Measurements from ENCODE around the gene TMPRSS5. TPM values are rescaled to one million over a fixed set of nuclear protein-coding genes. Genes with fewer than 3 reads are reported as not detected.
A peak's percentile ranks its signal among the peaks of the same experiment; 100 is the strongest.

The TMPRSS5 gene
- total and polyA plus RNA-seq, 3 donors from 2014 or later = 1.4 to 2.2 (median 1.5) TPM

DNA sequence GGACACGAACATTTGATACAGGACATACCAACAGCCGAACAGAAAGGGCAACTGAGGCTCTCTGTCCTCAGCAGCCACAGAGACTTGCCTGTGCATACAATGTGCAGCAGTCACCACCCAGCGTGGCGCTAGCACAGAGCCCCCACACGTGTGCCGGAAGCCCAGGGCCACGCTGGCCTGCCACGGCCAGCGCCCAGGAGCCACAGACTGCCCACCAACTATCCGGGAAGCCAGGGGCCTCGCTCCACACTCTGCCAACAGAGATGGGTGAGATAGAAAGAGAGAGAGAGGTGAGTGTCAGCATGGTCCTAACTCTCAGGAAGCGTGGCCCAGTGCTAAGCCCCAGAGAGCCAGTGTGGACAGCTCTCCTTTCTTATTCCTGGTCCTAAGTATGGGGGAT, 11.7 kb downstream of the TMPRSS5 start:
- H3K9me3 ChIP-seq = no peaks in the 10 kb centered on the region
- intact Hi-C loops (cut with DNase I; ENCODE audit: low total_unique reads) = no loop called here
- no peaks in the 10 kb centered on the region for H3K4me1 ChIP-seq
- no peaks in the 10 kb centered on the region for H3K36me3 ChIP-seq (ENCODE audit: low read depth, missing control alignments)
- H3K4me3 ChIP-seq = no peak overlapping the region
- no peaks in the 10 kb centered on the region for H3K27me3 ChIP-seq
- whole genome bisulfite sequencing, 2 donors = 96% methylated on average over 10 to 12 of the region's 12 CpGs
- TF ChIP-seq, protein P1, sequence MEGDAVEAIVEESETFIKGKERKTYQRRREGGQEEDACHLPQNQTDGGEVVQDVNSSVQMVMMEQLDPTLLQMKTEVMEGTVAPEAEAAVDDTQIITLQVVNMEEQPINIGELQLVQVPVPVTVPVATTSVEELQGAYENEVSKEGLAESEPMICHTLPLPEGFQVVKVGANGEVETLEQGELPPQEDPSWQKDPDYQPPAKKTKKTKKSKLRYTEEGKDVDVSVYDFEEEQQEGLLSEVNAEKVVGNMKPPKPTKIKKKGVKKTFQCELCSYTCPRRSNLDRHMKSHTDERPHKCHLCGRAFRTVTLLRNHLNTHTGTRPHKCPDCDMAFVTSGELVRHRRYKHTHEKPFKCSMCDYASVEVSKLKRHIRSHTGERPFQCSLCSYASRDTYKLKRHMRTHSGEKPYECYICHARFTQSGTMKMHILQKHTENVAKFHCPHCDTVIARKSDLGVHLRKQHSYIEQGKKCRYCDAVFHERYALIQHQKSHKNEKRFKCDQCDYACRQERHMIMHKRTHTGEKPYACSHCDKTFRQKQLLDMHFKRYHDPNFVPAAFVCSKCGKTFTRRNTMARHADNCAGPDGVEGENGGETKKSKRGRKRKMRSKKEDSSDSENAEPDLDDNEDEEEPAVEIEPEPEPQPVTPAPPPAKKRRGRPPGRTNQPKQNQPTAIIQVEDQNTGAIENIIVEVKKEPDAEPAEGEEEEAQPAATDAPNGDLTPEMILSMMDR (IDR thresholded peaks at IDR 0.05) = no peak
- no peak for TF ChIP-seq POLR2A (IDR thresholded peaks at IDR 0.05)
- no peak overlapping the region for H3K27ac ChIP-seq
- no peak for DNase-seq

DNA sequence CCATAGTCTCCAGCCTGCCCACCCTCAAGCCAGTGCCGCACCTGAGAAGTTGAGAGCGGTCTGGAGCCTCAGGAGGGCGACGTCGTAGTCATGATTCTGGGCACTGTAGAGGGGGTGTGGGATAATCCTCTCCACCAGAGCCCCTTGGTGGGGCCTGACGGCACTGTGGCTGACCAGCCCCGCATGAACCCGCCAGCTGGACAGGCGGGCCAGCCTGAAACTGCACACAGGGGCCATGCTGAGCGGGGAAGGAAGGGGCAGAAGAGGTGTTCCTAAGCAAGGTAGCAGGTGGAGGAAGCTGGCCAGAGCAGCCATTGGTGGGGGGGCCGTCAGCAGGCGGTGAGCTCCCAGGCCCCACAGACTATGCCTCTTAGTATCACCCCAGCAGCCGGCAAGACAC, 13.1 kb downstream of the TMPRSS5 start:
- 91 to 94% methylated on average over 9 to 13 of the region's 13 CpGs for WGBS, 2 donors
- intact Hi-C loops (cut with DNase I; ENCODE audit: low total_unique reads) = no loop called here
- TF ChIP-seq POLR2A (IDR thresholded peaks at IDR 0.05) = no peak
- TF ChIP-seq, protein P1 (IDR thresholded peaks at IDR 0.05) = no peak

DNA sequence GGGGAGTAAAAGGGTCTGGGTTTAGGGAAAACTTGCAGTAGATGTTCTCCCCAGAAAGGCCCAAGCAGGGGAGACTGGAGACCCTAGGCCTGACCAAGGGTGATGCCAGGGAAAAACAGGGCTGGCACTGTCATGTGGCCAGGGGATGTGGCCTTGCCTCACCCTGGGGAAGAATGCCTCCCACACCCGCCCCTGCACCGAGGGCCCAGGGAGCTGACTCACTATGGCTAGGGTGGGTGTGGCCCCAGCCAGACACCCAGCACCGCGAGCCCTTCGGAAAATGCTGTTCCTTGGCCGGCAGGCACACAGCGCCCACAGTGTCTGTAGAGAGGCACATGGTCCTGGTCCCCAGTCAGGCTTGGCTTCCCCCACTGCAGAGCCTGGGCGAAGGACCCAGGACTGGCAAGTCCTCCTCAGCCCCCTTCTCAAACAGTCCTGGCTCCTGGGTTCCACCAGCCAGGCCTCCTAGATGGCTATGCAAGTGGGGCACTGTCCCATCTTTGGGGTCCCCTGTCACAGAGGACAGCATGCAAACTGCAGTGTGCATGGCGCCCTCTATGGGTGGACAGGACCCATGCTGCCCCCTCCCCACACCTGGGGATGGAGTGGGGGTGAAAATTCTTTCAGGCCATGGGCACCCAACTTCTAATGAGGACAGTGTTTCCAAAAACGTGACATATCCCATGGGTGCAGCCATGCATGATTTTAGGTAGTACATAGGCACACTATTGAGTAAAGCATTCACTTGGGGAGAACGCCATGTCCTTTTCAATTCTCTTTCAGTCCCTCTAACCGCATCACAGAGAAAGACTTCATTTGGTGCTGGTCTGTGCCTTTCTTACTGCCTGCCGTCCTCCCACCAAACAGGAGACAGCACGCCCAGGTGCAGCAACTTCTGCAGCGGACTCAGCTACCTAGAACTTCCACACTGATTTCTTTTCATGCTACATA, 15.2 kb downstream of the TMPRSS5 start:
- Histone ChIP-seq H3K27ac (no peak overlapping the region), H3K4me3 (no peak overlapping the region), H3K9me3 (no peaks in the 10 kb centered on the region), H3K4me1 (no peaks in the 10 kb centered on the region), H3K27me3 (no peaks in the 10 kb centered on the region), H3K36me3 (ENCODE audit: low read depth, missing control alignments) (no peaks in the 10 kb centered on the region)
- intact Hi-C loops (cut with DNase I; ENCODE audit: low total_unique reads) = no loop called here
- peak; percentile 45 for DNase-seq
- TF ChIP-seq POLR2A (IDR thresholded peaks at IDR 0.05) = no peak
- TF ChIP-seq, protein P1 (IDR thresholded peaks at IDR 0.05) = peak in 2 of 3 experiments; percentile 18 to 31
- 89 to 90% methylated on average over 8 of the region's 15 CpGs for WGBS, 2 donors

More for the DNA sequence above, 13.1 kb downstream of the TMPRSS5 start:
- no peaks in the 10 kb centered on the region for H3K4me1 ChIP-seq
- H3K27ac ChIP-seq = no peak overlapping the region
- H3K36me3 ChIP-seq (ENCODE audit: low read depth, missing control alignments) = no peaks in the 10 kb centered on the region
- no peaks in the 10 kb centered on the region for H3K9me3 ChIP-seq
- no peak for DNase-seq
- no peak overlapping the region for H3K4me3 ChIP-seq
- no peaks in the 10 kb centered on the region for H3K27me3 ChIP-seq

DNA sequence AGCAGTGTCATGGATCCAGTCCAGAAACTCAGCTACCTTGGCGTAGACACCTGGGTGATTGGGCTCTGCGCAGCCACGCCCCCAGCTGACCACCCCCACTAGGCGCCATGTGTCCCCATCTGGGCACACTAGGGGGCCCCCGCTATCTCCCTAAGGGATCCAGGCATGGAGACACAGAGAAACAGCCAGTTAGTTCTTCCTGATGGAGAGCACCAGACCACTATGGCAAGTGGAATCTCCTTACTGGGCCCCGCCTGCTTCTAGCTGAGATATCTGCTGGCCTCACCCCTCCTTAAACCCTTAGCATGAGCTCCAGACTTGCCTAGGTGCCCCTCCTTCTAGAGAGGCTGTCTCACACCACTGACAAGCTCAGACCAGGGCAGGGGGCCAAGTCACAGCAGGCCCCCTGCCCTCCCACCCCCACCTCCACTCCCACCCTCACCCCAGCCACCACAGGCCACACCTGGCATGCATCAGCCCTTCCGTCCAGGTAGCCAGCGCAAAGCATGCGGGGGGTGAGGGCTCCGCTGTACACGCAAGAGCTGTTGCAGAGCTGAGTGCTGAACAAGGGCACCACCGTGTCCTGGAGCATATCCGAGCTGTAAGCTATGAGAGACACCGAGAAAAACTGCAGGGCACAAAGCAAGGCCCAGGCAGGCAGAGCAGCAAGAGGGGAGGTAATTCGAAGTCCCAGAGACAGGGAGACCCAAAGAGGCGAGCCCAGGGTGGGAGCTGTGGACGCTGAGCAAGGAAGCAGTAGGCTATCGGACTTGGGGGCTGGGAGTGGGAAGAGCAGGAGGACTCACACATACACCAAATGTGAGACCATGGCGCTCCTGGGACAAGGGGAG, 16.1 kb downstream of the TMPRSS5 start:
- no peaks in the 10 kb centered on the region for H3K9me3 ChIP-seq
- 94 to 95% methylated on average over 13 to 19 of the region's 19 CpGs for WGBS, 2 donors
- H3K36me3 ChIP-seq (ENCODE audit: low read depth, missing control alignments) = no peaks in the 10 kb centered on the region
- H3K27me3 ChIP-seq = no peaks in the 10 kb centered on the region
- no peaks in the 10 kb centered on the region for H3K4me1 ChIP-seq
- intact Hi-C loops (cut with DNase I; ENCODE audit: low total_unique reads) = no loop called here
- H3K27ac ChIP-seq = no peak overlapping the region
- H3K4me3 ChIP-seq = no peak overlapping the region
- no peak for DNase-seq
- no peak for TF ChIP-seq POLR2A (IDR thresholded peaks at IDR 0.05)
- TF ChIP-seq, protein P1 (IDR thresholded peaks at IDR 0.05) = no peak
